GM21526 (cell line): ENCODE results near the gene COX8A.
A peak's percentile ranks its signal among the peaks of the same experiment; 100 is the strongest.
"Not testable (repeated sequence)": the region's sequence is repeated elsewhere in the genome, so short reads cannot be mapped to it uniquely, and the experiment has no call there.

ENCODE experiments used
- ATAC-seq: cut with Tn5 transposase; IDR thresholded peaks from one replicate; pipeline ENCODE4 v1.9.1; 2021; ENCODE audit warnings: moderate library complexity; ENCODE audit not compliant: unreplicated experiment, low FRiP score

The COX8A gene

GRCh38 chr11:63966444-63966843, 8.0 kb upstream of the COX8A start:
- ATAC-seq: no peak

GRCh38 chr11:63969461-63969860, 5.0 kb upstream of the COX8A start:
- ATAC-seq: no peak

- ATAC-seq: no peak
Measured at GRCh38 chr11:63970902-63971301, 3.5 kb upstream of the COX8A start.

GRCh38 chr11:63973912-63974258, 535 bp upstream of the COX8A start:
- not testable (repeated sequence) for ATAC-seq

- no peak for ATAC-seq
Measured at GRCh38 chr11:63978551-63979239, 4.3 kb downstream of the COX8A start.

GRCh38 chr11:63979426-63979825, 5.0 kb downstream of the COX8A start:
- ATAC-seq: no peak

- no peak for ATAC-seq
Measured at GRCh38 chr11:63985812-63986155, 11.4 kb downstream of the COX8A start.

- ATAC-seq: peak; percentile 76
Measured at GRCh38 chr11:63986156-63986931, 11.9 kb downstream of the COX8A start, which contains the start of gene OTUB1. TSS of gene OTUB1 (plus strand) at chr11:63986438. CDS start at chr11:63986457, 19 bp downstream.

- ATAC-seq: no peak
Measured at GRCh38 chr11:63986932-63987513, 12.6 kb downstream of the COX8A start.

- no peak for ATAC-seq
Measured at GRCh38 chr11:63991558-63991957, 17.1 kb downstream of the COX8A start.

GRCh38 chr11:63993100-63993499, 18.7 kb downstream of the COX8A start:
- ATAC-seq: no peak

- no peak for ATAC-seq
Measured at GRCh38 chr11:63993993-63994392, 19.6 kb downstream of the COX8A start.

- ATAC-seq: no peak
Measured at GRCh38 chr11:63996512-63996911, 22.1 kb downstream of the COX8A start.

- no peak for ATAC-seq
Measured at GRCh38 chr11:63997104-63997700, 22.8 kb downstream of the COX8A start.

- no peak for ATAC-seq
Measured at GRCh38 chr11:63997801-63998337, 23.4 kb downstream of the COX8A start.

- ATAC-seq: no peak
Measured at GRCh38 chr11:63998558-63999348, 24.3 kb downstream of the COX8A start.

- ATAC-seq: no peak
Measured at GRCh38 chr11:63999349-64000025, 25.1 kb downstream of the COX8A start.

GRCh38 chr11:64000026-64000739, 25.8 kb downstream of the COX8A start:
- ATAC-seq: no peak
